IgD-negative memory B cell (primary cell): ENCODE results near the gene RPUSD2. TPM values are rescaled to one million over a fixed set of nuclear protein-coding genes. Genes with fewer than 3 reads are reported as not detected.

Experiments used
- H3K27ac Mint-ChIP-seq, 3 donors: one replicate each; pipeline ENCODE4 v1.8.0; 2020 to 2022; ENCODE audit warnings: mild to moderate bottlenecking in 3 of 3, mixed read lengths in 3 of 3, moderate library complexity in 1 of 3
- H3K27me3 Mint-ChIP-seq: one replicate; pipeline ENCODE4 v1.8.0; 2021; ENCODE audit warnings: mixed read lengths
- H3K36me3 Mint-ChIP-seq: one replicate; pipeline ENCODE4 v1.8.0; 2020; ENCODE audit warnings: mild to moderate bottlenecking, mixed read lengths
- H3K4me1 Mint-ChIP-seq, 3 donors: one replicate each; pipeline ENCODE4 v1.8.0; 2020 to 2022; ENCODE audit warnings: mixed read lengths in 3 of 3, mild to moderate bottlenecking in 1 of 3
- H3K4me3 Mint-ChIP-seq, 4 donors: one replicate each; pipeline ENCODE4 v1.8.0; 2020 to 2022; ENCODE audit warnings: mild to moderate bottlenecking in 4 of 4, mixed read lengths in 4 of 4, moderate library complexity in 3 of 4
- H3K9me3 Mint-ChIP-seq, 3 donors: one replicate each; pipeline ENCODE4 v1.8.0; 2020 to 2021; ENCODE audit warnings: mixed read lengths in 3 of 3, mild to moderate bottlenecking in 1 of 3
- polyA plus RNA-seq: library from polyadenylated mRNA; unstranded; fragments of 300-500 nt; fragmentation: Illumina TruSeq; gene quantifications from one replicate; pipeline ENCODE4 v1.2.3, GENCODE V29; 2021

RPUSD2 gene
- polyA plus RNA-seq, 1 donor from 2014 or later, result 19.7 TPM

- Mint-ChIP-seq H3K4me3 (no peak overlapping the region), H3K27ac (no peak overlapping the region), H3K4me1 (peaks cover 0 to 3% (median 2%) of the 10 kb centered on the region in 3 donors), H3K27me3 (no peaks in the 10 kb centered on the region), H3K9me3 (no peaks in the 10 kb centered on the region), H3K36me3 (peaks cover 2% of the 10 kb centered on the region)
Observed at GRCh38 chr15:40618906-40619305, 49.8 kb downstream of the RPUSD2 start.

GRCh38 chr15:40623361-40623760 is 54.3 kb downstream of the RPUSD2 start:
- Mint-ChIP-seq H3K27me3 (no peaks in the 10 kb centered on the region), H3K27ac (no peak overlapping the region), H3K9me3 (no peaks in the 10 kb centered on the region), H3K4me3 (no peak overlapping the region), H3K36me3 (peaks cover 2% of the 10 kb centered on the region), H3K4me1 (no peaks in the 10 kb centered on the region)

Other genes starting within 250 kb of the RPUSD2 start
- 1.3 TPM for gene INAFM2, start 245.6 kb upstream of the RPUSD2 start, polyA plus RNA-seq
- 0.11 TPM for gene CCDC9B, start 228.4 kb upstream of the RPUSD2 start, polyA plus RNA-seq
- gene PHGR1, start 218.3 kb upstream of the RPUSD2 start, polyA plus RNA-seq, result not detected
- gene DISP2, start 211.1 kb upstream of the RPUSD2 start, polyA plus RNA-seq, result 0.19 TPM
- gene KNSTRN, start 186.6 kb upstream of the RPUSD2 start, polyA plus RNA-seq, result 4.6 TPM
- gene IVD, start 163.5 kb upstream of the RPUSD2 start, polyA plus RNA-seq, result 55.5 TPM
- 2.3 TPM for gene BAHD1, start 128.3 kb upstream of the RPUSD2 start, polyA plus RNA-seq
- gene CHST14, start 98.3 kb upstream of the RPUSD2 start, polyA plus RNA-seq, result 1.8 TPM
- 131 TPM for gene CCDC32, start 4.3 kb upstream of the RPUSD2 start, polyA plus RNA-seq
- 1.1 TPM for gene KNL1, start 24.9 kb downstream of the RPUSD2 start, polyA plus RNA-seq
- gene RAD51, start 125.9 kb downstream of the RPUSD2 start, polyA plus RNA-seq, result 0.45 TPM
- gene RMDN3, start 186.0 kb downstream of the RPUSD2 start, polyA plus RNA-seq, result 18.3 TPM
- 44.2 TPM for gene GCHFR, start 194.8 kb downstream of the RPUSD2 start, polyA plus RNA-seq
- 0.09 TPM for gene C15orf62, start 200.7 kb downstream of the RPUSD2 start, polyA plus RNA-seq
- gene ZFYVE19, start 237.8 kb downstream of the RPUSD2 start, polyA plus RNA-seq, result 16.0 TPM
- 34.0 TPM for gene DNAJC17, start 238.2 kb downstream of the RPUSD2 start, polyA plus RNA-seq